NCI-H345 treated with DMSO at 0.1 percent for 48 hours (cell line): ENCODE measurements around the gene SGCD.
"Not testable (repeated sequence)": the region's sequence is repeated elsewhere in the genome, so short reads cannot be mapped to it uniquely, and the experiment has no call there.

Experiments used
- DNase-seq: peaks from one replicate; lab custom pipeline; 2025; ENCODE audit not compliant: unreplicated experiment; lab: John Stamatoyannopoulos, UW

Gene SGCD

GRCh38 chr5:156617426-156617825 lies 290.5 kb downstream of the SGCD start:
- DNase-seq = no peak

GRCh38 chr5:156618601-156619000 lies 291.6 kb downstream of the SGCD start:
- no peak for DNase-seq

GRCh38 chr5:156621719-156622118 lies 294.8 kb downstream of the SGCD start:
- no peak for DNase-seq

GRCh38 chr5:156623381-156624040 lies 296.5 kb downstream of the SGCD start:
- no peak for DNase-seq

GRCh38 chr5:156624686-156625085 lies 297.7 kb downstream of the SGCD start:
- no peak for DNase-seq

- DNase-seq = no peak
Observed at GRCh38 chr5:156628421-156628820, 301.5 kb downstream of the SGCD start.

- no peak for DNase-seq
Observed at GRCh38 chr5:156631005-156631404, 304.0 kb downstream of the SGCD start.

GRCh38 chr5:156634301-156634700 lies 307.3 kb downstream of the SGCD start:
- DNase-seq = no peak

GRCh38 chr5:156640691-156641241 lies 313.8 kb downstream of the SGCD start:
- DNase-seq = no peak

- DNase-seq = no peak
Observed at GRCh38 chr5:156641686-156642085, 314.7 kb downstream of the SGCD start.

GRCh38 chr5:156647034-156647451 lies 320.1 kb downstream of the SGCD start:
- DNase-seq = no peak

- DNase-seq = no peak
Observed at GRCh38 chr5:156654444-156654843, 327.5 kb downstream of the SGCD start.

- no peak for DNase-seq
Observed at GRCh38 chr5:156655732-156656131, 328.8 kb downstream of the SGCD start.

- DNase-seq = not testable (repeated sequence)
Observed at GRCh38 chr5:156664832-156665231, 337.9 kb downstream of the SGCD start.

- DNase-seq = not testable (repeated sequence)
Observed at GRCh38 chr5:156666686-156667085, 339.7 kb downstream of the SGCD start.

GRCh38 chr5:156667616-156668015 lies 340.7 kb downstream of the SGCD start:
- DNase-seq = no peak

GRCh38 chr5:156669416-156669815 lies 342.5 kb downstream of the SGCD start:
- no peak for DNase-seq

GRCh38 chr5:156670615-156671014 lies 343.7 kb downstream of the SGCD start:
- no peak for DNase-seq

GRCh38 chr5:156675395-156675794 lies 348.4 kb downstream of the SGCD start:
- no peak for DNase-seq

GRCh38 chr5:156677963-156678362 lies 351.0 kb downstream of the SGCD start:
- DNase-seq = no peak

GRCh38 chr5:156678484-156678883 lies 351.5 kb downstream of the SGCD start:
- DNase-seq = no peak

- no peak for DNase-seq
Observed at GRCh38 chr5:156680831-156681230, 353.9 kb downstream of the SGCD start.

GRCh38 chr5:156681265-156681664 lies 354.3 kb downstream of the SGCD start:
- DNase-seq = no peak
